GM04504 (cell line): Measurements from ENCODE around the gene PREX1.

Experiments
- DNase-seq: peaks from one replicate; pipeline ENCODE4 v3.0.0-alpha.2; 2012; ENCODE audit warnings: low read depth

PREX1 gene

DNA sequence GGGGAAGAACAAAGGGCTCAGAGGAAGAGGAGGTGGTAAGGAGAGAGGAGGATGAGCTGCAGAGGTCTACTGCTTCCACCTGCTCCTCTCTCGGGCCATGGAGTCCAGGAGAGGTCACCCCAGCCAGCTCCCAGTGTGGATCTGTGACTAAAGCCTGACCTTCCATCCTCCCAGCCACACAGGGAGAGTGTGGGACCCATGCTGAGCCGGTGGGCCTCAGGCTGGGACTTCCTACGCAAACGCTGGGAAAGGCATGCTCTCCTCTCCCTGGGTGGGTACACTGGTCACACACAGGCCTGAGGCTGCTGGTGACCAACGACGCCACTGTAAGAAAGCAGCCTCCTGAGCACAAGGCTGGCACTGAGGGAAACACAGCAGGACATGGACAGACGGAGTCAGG lies 111.3 kb downstream of the PREX1 start:
- DNase-seq, result no peak

DNA sequence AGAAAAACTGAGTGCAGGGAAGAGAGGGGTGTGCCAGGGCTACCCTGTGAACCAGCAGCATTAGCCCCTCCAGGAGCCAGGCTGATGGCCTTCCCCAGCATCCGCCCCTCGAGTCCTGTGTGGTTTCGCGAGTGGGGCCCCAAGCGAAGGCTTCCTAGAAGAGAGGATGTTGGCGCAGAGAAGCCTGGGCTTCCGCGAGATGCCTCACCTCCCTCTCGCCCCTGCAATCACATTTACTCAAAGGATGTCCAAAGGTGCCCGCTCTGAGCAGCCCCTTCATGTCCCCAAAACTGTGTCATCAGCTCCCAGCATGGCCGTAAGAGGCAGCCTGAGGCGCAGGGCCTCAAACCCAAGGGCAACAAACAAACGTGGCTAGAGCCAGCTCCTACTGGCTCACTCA lies 111.7 kb downstream of the PREX1 start:
- DNase-seq, result no peak

DNA sequence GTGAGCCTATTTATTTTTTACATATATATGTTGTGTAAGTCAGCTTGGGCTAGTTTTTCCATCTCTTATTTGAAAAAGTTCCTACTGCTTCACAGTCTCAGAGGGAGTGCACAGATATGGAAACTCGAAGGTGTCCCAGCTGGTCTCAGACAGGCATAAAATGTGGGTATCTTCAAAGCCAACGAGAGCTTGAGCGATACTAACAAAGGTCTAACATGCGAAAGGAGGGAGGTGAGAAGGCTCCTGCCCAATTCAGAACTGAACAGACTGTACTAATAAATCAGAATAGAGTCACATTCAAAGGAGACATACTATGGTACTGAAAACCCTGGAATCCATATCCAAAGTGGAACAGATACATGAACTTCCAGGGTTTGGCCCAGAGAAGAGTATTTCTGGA lies 113.0 kb downstream of the PREX1 start:
- DNase-seq, result no peak

DNA sequence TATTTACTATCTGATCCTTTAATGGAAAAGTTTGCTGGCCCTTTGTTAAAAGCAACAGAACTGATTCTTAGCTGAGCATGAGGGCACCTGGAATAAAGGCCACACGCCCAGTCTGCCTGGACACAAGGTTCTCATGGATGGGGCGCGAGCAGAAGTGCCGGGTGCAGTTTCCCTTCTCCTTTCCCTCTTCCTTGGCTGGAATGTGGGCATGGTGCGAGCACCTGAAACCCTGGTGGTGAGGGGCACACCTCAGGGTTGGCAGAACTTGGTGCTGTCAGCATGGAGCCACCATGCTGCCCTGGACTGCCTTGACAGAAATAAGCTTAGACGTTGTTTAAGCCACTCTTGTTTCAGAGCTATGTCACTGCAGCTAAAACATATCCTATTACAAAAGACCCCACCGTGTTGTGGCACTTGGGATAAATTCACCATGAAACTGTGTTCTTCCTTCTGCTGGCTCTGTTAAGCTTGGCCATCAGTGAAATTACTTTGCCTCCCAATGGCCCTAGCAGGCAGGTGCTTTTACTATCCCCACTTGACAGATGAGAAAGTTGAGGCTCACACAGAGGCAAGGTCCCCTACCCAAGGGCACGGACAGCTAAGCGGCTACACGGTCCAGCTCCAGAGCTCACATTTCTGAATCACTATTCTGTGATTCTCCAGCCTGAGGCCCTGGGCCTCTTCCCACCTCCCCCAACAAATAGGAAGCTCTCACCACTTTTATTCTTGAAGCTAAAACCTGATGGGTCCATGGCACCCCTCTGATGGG lies 115.9 kb downstream of the PREX1 start:
- DNase-seq, result no peak

DNA sequence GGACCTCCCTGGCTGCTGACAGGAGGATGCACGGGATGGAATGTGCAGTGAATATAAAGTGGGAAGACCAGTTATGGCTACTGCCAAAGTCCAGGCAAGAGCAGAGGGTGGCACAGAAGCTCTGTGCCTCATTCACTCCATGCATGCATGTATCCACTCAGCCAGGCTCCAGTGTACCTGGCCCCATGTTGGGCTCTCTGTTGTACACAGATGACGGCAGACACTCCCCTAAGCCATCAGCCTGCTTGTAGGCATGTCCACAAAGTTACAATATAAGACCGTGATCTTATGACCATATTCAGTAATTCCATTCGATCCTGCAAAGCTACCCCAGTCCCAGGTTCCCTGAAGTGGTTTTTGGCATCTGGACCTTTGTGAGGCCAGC lies 116.8 kb downstream of the PREX1 start:
- no peak for DNase-seq

DNA sequence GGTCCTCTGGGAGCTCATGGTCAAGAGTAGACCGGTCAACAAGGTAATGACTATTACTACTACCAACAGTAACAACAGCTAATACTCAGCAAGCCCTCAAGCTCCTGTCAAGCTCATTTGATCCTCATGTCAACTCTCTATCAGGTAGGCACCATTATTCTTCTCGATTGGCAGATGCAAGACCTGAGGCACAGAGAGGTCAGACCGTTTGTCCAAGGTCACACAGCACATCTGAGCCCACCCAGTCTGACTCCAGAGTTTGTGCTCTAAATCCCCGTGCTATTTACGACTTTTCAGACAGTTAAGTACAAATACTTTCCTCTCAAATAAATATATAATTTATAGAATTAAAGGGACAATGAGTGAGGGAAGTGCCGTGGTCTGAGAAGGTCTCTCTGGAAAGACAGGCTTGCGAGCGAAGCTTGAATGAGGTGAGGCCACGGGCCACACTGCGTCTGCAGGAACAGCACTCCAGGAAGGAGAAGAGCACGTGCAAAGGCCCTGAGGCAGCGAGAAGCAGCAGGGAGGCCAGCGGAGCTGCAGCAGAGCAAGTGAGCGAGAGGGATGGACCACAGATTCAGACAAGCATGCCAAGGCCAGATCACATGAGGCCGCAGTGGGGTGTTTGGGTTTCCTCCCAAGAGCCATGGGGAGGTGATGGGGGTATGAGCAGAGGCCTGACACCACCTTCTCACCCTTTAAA lies 117.3 kb downstream of the PREX1 start:
- DNase-seq, result no peak

DNA sequence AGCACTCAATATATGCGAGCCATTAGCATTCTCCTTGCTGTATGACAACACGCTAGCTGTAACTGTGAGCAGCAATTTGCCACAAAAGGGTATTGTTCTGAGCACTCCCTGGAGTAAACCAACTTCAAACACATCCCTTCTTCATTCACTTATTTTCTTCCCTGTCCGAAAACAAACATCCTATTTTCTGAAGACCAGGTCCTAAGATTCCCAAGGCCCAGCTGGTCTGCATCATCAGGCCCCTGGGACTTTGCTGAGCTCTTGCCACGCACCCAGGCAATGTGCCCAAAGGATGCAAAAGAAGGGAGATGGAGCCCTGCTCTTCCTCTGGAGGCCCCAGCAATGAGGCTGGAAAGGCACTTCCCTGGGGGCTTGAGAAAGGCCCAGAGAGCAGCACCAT lies 118.1 kb downstream of the PREX1 start:
- DNase-seq, result no peak

DNA sequence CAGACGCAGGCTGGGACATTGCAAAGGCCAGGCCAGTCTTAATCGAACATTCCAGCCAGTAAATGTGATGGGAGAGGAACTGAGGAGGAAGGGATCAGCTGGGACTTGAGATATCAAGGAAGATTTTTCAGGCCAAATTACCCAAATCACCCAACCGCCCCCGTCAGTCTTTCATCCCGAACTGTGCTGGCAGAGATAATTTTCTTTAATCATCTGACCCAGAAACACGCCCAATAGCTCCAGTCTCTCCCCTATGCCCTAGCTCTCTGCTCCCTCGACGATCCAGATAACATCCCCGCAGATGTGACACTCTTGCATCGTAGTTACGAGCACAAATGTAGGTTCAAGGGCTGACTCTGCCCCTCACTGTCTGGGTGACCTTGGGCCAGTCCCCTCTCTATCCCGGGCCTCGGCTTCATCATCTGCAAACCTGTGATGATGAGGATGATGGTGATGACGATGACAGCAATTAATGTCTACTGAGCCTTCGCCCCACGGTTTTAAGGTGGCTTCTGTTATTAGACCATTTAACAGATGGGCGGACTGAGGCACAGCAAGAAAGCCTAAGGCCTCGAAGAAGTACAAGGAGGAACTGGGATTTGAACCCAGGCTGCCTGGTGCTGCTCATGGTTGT lies 118.6 kb downstream of the PREX1 start:
- DNase-seq, result no peak

DNA sequence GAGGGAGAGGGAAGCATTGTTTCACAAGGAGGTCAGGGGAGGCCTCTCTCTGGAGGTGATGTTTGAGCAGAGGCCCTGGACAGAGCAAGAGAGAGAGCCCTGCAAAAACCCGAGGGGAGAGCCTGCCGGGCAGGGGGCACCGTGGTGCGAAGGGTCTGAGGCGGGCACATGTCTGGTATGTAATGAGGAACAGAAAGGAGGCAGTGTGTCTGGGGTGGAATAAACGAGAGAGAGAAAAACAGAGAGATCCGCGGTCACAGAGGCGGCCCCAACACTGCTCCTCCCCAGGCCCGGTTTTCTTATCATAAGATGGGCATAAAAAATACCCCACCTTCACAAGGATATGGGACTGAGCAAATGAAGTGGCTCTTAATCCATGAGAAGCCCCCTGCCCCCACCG lies 119.2 kb downstream of the PREX1 start:
- no peak for DNase-seq

DNA sequence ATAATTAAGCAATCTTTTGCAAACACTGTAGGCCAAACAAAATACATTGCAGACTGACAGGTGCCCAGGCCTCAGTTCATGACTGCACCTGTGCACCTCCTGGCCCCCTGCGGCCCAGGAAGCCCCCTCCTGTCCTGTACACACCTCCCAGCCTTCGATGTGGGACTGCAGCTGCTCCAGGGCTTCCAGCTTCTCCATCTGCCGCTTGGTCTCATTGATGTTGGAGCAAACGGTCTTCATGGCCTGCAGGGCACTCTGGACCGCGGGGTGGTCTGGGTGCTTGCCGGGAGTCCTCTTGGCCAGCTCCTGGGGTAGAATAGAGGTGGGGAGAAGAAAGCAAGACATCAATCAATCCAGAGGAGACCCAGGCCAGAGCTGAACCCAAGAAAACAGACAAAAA lies 119.7 kb downstream of the PREX1 start:
- no peak for DNase-seq

DNA sequence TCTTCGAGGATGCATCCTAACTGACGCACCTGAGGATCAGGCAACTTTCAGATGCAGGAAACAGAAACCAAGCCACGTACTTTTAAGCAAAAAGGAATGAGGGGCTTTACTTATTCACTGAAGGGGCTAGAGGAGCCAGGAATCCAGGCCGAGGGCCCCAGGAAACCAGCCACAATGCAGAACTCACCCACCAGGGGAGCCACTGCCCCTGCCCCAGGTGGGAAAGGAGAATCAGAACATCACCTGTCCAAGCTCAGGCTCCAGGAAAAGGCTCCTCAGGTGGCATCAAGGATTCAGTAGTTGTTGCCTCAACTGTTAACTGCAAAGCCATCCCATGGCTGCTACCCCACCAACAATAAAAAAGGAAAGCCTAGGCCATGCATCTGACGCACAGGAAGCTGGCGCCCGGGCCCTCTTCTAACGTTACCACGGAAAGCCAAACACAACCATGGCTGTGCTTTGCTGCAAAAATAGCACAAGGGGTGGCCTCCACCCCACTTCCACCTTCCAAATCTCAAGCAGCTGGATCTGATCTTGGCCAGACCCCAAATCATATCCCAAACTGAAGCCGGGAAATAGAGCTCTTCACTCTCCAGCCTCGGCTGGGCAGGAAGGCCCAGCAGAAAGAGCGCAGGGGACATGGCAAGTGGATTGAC lies 121.0 kb downstream of the PREX1 start:
- no peak for DNase-seq

DNA sequence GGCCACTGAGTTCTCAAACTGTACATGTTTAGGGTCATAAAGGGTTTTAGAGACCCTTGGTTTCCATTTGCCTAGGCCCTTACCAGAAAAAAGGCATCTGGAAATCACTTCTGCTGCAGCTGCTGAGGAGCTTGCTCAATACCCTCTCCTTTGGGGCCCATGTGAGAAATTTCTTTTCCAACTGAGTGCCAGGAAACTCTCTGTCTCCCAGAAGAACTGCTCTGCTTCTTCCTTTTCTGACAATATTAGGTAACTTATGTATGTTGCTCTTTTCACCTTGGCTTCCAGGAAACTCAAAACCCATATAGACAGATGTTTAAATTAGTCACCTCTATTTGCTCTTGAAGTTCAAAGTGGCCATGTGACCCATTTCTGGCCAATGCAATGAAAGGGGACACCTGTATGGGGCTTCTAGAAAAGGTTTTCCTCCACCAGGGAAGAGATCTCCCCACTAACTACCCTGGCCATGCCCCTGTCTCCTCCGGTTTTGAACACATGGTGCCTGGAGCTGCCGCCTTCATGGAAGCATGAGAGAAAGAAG lies 121.6 kb downstream of the PREX1 start:
- DNase-seq, result no peak

DNA sequence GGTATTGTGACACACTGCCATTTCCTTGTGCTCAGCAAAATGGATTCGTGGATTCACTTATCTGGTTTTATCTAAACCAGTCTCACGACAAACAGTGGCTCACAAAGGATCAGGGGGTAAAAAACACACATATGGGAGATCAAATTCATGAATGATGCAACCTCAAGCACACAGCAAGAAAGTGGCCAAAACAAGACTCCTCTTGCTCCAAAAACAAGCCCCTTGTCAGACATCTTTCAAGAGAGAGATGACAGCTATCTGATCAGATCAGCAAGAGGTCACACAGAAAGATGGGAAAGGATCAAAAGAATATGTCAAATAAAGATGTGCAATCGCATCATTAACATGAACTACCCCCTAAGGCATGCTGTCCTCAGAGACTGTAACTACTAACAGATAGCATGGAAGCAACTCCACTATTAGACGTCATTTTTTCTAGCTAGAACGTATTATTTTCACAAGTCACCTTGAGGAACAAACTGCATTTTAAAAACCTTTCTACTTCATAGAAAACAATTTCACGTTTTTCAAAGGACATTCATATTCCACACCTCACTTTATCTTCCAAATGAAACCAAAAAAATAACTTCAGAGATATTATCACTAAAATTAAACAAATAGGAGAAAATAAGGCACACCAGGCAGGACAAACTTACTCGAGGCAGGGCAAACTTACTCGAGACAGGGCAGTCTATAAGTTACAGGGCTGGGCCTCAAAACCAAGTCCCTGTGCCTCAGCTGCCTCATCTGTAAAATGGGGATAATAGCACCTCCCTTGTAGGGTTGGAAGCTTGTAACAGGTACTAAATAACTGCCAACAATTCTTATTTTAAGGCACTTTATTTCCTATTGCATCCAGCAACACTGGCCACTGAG lies 122.3 kb downstream of the PREX1 start:
- DNase-seq, result no peak

DNA sequence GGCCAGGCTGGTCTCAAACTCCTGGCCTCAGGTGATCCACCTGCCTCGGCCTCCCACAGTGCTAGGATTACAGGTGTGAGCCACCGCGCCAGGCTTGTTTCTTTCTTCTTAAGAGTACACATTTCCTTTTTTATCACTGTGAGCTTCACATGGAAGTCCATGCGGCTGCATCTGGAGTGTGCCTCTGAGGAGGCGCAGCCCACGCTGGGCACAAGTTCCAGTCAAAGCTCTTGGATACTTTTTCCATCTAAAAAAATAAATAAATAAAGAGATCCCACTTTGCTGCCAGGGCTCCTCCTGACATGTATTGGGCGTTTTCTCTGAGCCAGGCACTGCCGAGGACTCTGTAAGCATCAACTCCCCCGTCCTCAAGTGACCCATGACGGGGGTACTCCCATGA lies 123.0 kb downstream of the PREX1 start:
- DNase-seq, result no peak

DNA sequence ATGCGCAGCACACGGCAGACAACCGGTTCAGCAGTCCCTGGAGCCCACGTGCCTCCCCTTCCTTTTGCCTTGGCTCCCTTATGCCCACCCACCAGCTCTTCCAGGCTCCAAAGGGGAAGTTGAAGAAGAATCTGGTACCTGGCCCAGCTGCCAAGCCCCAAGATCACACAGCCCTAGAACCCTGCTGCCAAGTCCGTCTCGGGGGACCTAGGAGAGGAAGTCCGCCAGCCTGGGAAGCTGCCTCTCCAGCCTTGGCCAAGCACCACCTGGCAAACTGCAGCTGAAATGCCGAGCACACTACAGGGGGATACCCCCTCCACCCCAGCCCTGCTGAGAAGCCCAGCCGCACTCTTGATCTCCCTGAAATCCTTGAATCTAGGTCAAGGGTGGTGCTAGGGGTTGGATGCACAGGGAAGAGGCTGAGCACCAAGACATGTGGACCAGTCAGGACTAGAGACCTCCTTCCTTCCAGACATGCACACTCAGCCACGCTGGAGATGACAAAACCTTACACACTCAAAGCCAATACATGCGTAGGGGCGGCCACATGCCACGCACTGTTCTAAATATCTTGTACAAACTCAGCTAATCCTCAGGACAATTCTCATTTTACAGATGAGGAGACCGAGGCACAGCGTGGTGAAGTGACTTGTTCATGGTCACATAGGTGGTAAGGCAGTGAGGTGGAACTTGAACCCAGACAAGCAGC lies 124.1 kb downstream of the PREX1 start:
- DNase-seq, result no peak

DNA sequence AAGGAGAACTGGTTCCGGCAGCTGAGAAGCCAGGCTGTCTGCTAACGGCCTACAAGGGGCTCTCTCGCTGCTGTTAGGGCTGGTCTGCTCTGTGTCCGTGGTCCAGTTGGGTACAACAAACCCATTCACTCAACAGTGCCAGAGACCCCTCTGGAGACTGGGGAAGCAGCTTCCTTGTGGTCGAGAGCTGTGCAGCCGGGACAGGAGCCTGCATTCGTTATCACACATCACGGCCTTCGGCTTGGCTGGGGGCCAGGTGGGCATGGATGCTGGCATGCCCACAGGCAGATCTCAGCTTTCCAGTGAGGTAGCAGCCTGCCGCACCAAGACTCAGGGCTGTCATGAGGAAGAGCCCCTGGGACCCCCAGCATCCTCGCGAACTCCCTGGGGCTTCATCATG lies 124.7 kb downstream of the PREX1 start:
- DNase-seq, result no peak

DNA sequence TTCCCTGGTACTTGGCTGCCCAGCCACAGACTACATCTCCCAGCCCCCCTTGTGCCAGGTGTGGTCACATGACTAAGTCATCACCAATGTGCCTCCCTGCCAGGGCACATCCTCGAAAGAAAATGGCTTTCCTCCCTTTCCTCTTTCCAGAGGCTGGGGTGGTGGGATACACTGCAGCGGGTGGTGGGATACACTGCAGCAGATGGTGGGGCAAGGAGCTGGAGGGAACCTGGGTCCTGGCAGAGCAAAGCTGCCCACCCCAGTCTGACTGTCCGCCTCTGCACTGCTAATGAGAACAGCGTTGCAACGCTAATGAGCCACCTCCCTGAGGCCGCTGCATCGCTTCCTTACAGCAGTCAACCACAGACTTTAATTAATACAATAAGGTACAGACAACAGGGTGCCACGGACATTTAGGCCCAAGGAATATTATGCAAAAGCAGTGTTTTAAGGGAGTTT lies 125.3 kb downstream of the PREX1 start:
- DNase-seq, result no peak

DNA sequence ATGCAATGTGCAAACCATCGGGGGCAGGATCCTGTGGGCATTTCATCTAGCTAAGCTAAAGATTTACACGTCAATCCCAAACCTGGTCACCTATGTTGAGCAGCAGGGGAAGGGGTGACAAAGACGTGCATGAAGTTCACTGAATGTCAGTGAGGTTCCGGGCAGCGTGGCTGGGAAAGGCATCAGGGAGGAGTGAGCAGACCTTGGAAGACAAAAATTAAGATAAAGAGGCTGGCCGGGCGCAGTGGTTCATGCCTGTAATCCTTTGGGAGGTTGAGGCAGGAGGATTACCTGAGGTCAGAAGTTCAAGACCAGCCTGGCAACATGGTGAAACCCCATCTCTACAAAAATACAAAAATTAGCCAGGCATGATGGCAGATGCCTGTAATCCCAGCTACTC lies 126.1 kb downstream of the PREX1 start:
- DNase-seq, result no peak

DNA sequence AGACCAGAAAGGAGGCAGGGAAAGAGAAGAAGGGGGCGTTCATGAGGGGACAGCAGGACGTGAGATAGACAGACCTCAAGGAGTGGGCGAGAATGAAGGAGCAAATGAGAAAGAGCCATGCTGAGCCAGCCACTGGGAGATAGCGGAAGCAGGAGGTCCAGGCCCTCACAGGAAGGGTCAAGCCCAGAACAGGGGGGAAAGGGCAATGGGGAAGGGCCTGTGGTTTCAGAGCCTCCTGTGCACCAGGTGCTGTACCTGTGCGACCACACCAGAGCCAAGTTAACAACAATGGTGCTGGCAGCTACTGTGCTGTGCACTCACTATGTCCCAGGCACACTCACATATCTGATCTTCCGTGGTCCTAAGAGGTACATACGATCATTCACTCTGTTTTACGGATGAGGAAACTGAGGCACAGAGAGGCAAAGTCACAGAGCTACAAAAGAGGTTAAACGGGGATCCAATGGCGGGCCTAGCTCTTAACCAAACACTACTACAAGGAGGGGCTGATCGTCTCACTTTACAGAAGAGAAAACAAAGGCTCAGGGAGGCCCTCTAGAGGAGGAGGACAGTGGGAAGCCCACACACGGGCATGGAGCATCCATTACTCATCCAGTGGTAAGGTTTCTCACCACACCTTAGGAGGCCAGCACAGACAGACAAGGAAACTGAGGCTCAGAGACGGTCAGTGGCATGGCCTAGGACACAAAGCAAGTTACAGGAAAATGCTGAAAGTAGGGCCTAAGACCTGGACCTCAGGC lies 129.1 kb downstream of the PREX1 start:
- no peak for DNase-seq

DNA sequence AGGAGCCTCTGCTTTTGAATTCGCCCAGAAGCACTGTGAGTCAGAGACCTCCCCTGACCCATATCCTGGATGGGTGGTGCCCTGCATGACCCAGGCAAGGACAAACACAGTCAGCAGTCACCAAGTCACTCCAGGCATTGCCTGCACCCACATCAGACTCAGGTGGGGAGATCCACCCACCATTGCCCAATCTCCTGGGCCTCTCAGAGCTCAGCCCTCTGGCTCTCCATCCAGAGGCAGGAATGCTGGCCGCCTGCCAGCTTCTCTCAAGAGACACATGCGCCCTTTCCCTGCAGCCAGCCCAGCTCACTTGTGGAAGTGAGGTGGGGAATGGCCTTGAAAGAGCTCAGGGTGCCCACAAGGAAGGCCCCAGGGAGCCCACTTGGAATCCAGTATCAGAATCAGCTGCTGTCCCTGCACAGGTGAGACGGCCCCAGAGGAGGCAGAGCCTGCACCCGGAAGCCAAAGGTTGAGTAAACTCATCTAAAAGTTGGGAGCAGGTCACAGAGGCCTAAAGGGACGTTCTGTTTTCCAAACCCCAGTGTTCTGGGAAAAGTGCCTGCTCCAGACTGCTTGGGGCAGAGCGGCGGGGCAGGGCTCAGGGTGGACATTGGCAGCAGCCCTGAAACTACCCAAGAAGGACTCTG lies 129.8 kb downstream of the PREX1 start:
- DNase-seq, result peak; percentile 56
